SK-N-SH treated with all-trans-retinoic acid at 6 μM for 48 hours (cell line): ENCODE results near the gene CAMLG.

Experiments
- ATAC-seq: fragments of 200-7000 bp; cut with Tn5 transposase; 3 replicates; pipeline ENCODE4 v1.9.1; 2020; ENCODE audit warnings: mild to moderate bottlenecking, moderate library complexity
- ARNTL ChIP-seq: fragments of 450-650 bp; formaldehyde crosslinking; IDR thresholded peaks from 2 replicates; pipeline ENCODE4 v1.5.0; 2020; ENCODE audit warnings: low read depth, mild to moderate bottlenecking, moderate library complexity, borderline replicate concordance
- CREB5 ChIP-seq: fragments of 250-450 bp; sonication (Bioruptor Pico); IDR thresholded peaks from 2 replicates; pipeline ENCODE4 v1.5.1; 2020; ENCODE audit warnings: low read depth, mild to moderate bottlenecking, moderate library complexity
- CSDC2 ChIP-seq: fragments of 250-450 bp; sonication (Bioruptor Pico); IDR thresholded peaks from 2 replicates; pipeline ENCODE4 v1.5.0; 2020; ENCODE audit warnings: mild to moderate bottlenecking, moderate library complexity
- CSRNP3 ChIP-seq: fragments of 250-450 bp; sonication (Bioruptor Pico); IDR thresholded peaks from 2 replicates; pipeline ENCODE4 v1.5.1; 2021; ENCODE audit warnings: mild to moderate bottlenecking, moderate library complexity
- ESRRG ChIP-seq: fragments of 250-450 bp; sonication (Bioruptor Pico); IDR thresholded peaks from 2 replicates; pipeline ENCODE4 v1.6.1; 2021; ENCODE audit warnings: mild to moderate bottlenecking
- GLIS3 ChIP-seq: fragments of 250-450 bp; sonication (Bioruptor Pico); IDR thresholded peaks from 2 replicates; pipeline ENCODE4 v1.5.0; 2020; ENCODE audit warnings: mild to moderate bottlenecking, moderate library complexity
- ISL1 ChIP-seq: fragments of 250-450 bp; sonication (Bioruptor Pico); IDR thresholded peaks from 2 replicates; pipeline ENCODE4 v2.1.2; 2022; ENCODE audit warnings: mild to moderate bottlenecking, moderate library complexity
- OSR1 ChIP-seq: fragments of 250-450 bp; sonication (Bioruptor Pico); IDR thresholded peaks from 2 replicates; pipeline ENCODE4 v1.8.0; 2022; ENCODE audit warnings: moderate library complexity, mild to moderate bottlenecking, inconsistent platforms
- PATZ1 ChIP-seq: fragments of 250-450 bp; sonication (Bioruptor Pico); IDR thresholded peaks from 2 replicates; pipeline ENCODE4 v1.8.0; 2020; ENCODE audit warnings: mild to moderate bottlenecking, moderate library complexity, borderline replicate concordance
- POU6F1 ChIP-seq: fragments of 250-450 bp; sonication (Bioruptor Pico); IDR thresholded peaks from 2 replicates; pipeline ENCODE4 v1.8.0; 2021; ENCODE audit warnings: low read depth, mild to moderate bottlenecking, moderate library complexity, borderline replicate concordance
- RARB ChIP-seq: fragments of 250-450 bp; sonication (Bioruptor Pico); IDR thresholded peaks from 2 replicates; pipeline ENCODE4 v1.8.0; 2021; ENCODE audit warnings: mild to moderate bottlenecking, moderate library complexity
- SNAI2 ChIP-seq: fragments of 250-450 bp; sonication (Bioruptor Pico); IDR thresholded peaks from 2 replicates; pipeline ENCODE4 v1.5.0; 2020; ENCODE audit warnings: mild to moderate bottlenecking, moderate library complexity
- TCF4 ChIP-seq: fragments of 250-450 bp; sonication (Bioruptor Pico); IDR thresholded peaks from 2 replicates; pipeline ENCODE4 v1.8.0; 2021; ENCODE audit warnings: mild to moderate bottlenecking, moderate library complexity, borderline replicate concordance
- TOX ChIP-seq: fragments of 250-450 bp; sonication (Bioruptor Pico); IDR thresholded peaks from 2 replicates; pipeline ENCODE4 v1.8.0; 2021; ENCODE audit warnings: mild to moderate bottlenecking, moderate library complexity, borderline replicate concordance
- TSHZ2 ChIP-seq: fragments of 250-450 bp; sonication (Bioruptor Pico); IDR thresholded peaks from 2 replicates; pipeline ENCODE4 v1.5.0; 2020; ENCODE audit warnings: mild to moderate bottlenecking, moderate library complexity
- ZC3H10 ChIP-seq: fragments of 250-450 bp; sonication (Bioruptor Pico); IDR thresholded peaks from 2 replicates; pipeline ENCODE4 v1.5.1; 2021; ENCODE audit warnings: mild to moderate bottlenecking, moderate library complexity
- ZFP3 ChIP-seq: fragments of 250-450 bp; sonication (Bioruptor Pico); IDR thresholded peaks from 2 replicates; pipeline ENCODE4 v1.5.0; 2020; ENCODE audit warnings: mild to moderate bottlenecking, moderate library complexity
- ZFP30 ChIP-seq: fragments of 450-650 bp; formaldehyde crosslinking; IDR thresholded peaks from 2 replicates; pipeline ENCODE4 v1.5.0; 2022; ENCODE audit warnings: mild to moderate bottlenecking, moderate library complexity
- ZNF565 ChIP-seq: fragments of 450-650 bp; formaldehyde crosslinking; conservative IDR thresholded peaks from 2 replicates; pipeline ENCODE4 v1.5.0; 2020; ENCODE audit warnings: low read depth, mild to moderate bottlenecking, moderate library complexity
- ZNF70 ChIP-seq: fragments of 450-650 bp; formaldehyde crosslinking; IDR thresholded peaks from 2 replicates; pipeline ENCODE4 v1.5.0; 2020; ENCODE audit warnings: mild to moderate bottlenecking, moderate library complexity
- ZNF8 ChIP-seq: fragments of 450-650 bp; formaldehyde crosslinking; IDR thresholded peaks from 2 replicates; pipeline ENCODE4 v1.5.0; 2020; ENCODE audit warnings: mild to moderate bottlenecking, moderate library complexity

CAMLG gene

GRCh38 chr5:134742134-134742533, 3.8 kb downstream of the CAMLG start:
- ATAC-seq: no peak
- TF ChIP-seq ZNF8 (CRISPR knock-in tag): no peak
- TF ChIP-seq ISL1 (CRISPR knock-in tag): no peak
- no peak for TF ChIP-seq TCF4 (CRISPR knock-in tag)
- no peak for TF ChIP-seq ZNF70 (CRISPR knock-in tag)
- no peak for TF ChIP-seq CREB5
- TF ChIP-seq ZNF565 (CRISPR knock-in tag): no peak
- TF ChIP-seq ESRRG (CRISPR knock-in tag): no peak
- TF ChIP-seq CSRNP3: no peak
- no peak for TF ChIP-seq ARNTL (CRISPR knock-in tag)
- no peak for TF ChIP-seq SNAI2
- TF ChIP-seq RARB (CRISPR knock-in tag): no peak
- TF ChIP-seq ZFP30 (CRISPR knock-in tag): no peak
- no peak for TF ChIP-seq TOX (CRISPR knock-in tag)

GRCh38 chr5:134749415-134749814, 11.1 kb downstream of the CAMLG start:
- TF ChIP-seq ESRRG (CRISPR knock-in tag) (no peak), TCF4 (CRISPR knock-in tag) (no peak), SNAI2 (no peak), OSR1 (CRISPR knock-in tag) (no peak), ZC3H10 (CRISPR knock-in tag) (no peak), POU6F1 (CRISPR knock-in tag) (no peak), CREB5 (no peak), RARB (CRISPR knock-in tag) (no peak), ISL1 (CRISPR knock-in tag) (no peak), CSDC2 (CRISPR knock-in tag) (no peak), GLIS3 (no peak), TSHZ2 (no peak), ZFP3 (CRISPR knock-in tag) (no peak), PATZ1 (CRISPR knock-in tag) (no peak), ZNF8 (CRISPR knock-in tag) (no peak), ARNTL (CRISPR knock-in tag) (no peak), TOX (CRISPR knock-in tag) (no peak), CSRNP3 (no peak), ZNF70 (CRISPR knock-in tag) (no peak), ZNF565 (CRISPR knock-in tag) (no peak)
- ATAC-seq: no peak
